ENCODE data around the gene TMEM229A. TPM values are rescaled to one million over a fixed set of nuclear protein-coding genes. Genes with fewer than 3 reads are reported as not detected.
"Not testable (repeated sequence)": the region's sequence is repeated elsewhere in the genome, so short reads cannot be mapped to it uniquely, and the experiment has no call there.

The TMEM229A gene
- polyA plus RNA-seq, 5 donors = 0.72 to 1.6 (median 1.1) TPM

GRCh38 chr7:124033807-124034753 lies 1.2 kb upstream of the TMEM229A start:
- DNase-seq = no peak

DNA sequence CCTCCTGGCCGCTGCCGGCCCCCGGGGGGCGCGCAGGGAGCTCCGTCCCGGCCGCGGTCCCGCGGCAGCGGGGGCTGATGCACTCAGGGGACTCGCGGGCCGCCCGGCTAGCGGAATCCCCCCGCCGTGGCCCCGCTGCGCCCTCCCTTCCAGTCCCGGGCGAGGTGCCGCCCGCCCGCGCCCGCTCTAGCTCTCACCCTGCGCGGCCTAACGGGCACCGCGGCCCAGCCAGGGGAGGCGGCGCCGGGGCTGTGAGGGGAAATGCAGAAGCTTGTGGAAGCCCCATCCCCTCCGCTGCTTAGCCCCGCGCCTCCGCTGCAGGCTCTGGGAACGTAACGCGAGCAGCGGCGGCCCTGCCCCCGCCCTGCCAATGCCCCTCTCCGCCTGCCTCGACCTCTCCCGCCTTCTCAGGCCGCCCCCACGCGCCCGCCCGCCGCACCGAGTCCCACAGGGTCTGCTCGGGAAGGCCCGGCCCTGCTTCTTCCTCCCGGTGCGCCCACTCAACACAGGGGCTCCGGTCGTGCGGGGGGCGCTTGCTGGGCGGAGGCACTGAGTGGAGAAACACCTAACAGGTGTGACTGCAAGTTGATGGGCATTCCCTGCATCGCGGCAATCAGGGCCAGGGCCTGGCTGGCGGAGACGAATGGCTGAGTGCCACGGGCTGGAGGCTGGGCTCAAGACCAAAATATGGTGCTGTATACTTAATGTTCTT lies 384 bp upstream of the TMEM229A start:
- peak; percentile 56 to 60 for DNase-seq

DNA sequence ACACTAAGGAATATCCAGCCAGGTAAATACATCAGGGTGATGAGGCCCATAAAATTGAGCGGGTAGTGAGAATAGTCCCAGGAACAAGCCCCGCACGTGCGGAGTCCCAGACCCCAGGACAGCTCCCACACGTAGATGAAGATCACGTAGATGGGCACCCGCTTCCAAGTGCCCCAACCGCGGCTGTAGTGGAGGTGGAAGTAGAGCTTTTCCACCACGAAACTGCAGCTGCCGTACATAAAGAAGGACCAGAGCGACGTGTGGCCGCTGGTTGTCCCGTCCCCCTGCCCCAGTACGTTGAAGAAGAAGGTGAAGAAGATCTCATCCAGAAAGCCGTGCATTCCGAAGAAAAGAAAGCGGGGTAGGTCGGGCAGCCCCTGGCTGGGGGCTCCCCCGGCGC lies 948 bp downstream of the TMEM229A start:
- peak in 1 of 2 donors; percentile 6 for DNase-seq

DNA sequence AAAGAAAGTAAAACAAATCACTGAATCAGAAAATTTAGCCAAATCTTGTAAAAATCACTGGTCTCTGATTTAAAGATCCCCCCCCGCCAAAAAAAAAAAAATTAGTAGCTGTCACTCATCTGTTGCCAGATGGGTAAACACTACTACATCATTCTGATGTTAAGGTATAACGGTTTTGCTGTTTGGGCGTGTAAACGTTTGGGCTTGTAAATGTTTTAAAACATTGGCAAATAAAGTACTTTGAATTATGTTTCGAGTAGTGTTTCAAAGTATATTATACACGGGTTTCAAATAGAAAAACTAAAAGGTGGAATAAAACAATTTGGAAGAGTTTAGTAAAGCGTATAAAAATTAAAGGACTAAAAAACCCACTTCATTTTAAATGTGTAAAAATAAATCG lies 1.5 kb downstream of the TMEM229A start:
- DNase-seq = no peak

GRCh38 chr7:124030964-124031363 lies 1.9 kb downstream of the TMEM229A start:
- DNase-seq = no peak

- peak in 1 of 2 donors; percentile 5 for DNase-seq
Measured at GRCh38 chr7:124029396-124030188, 3.3 kb downstream of the TMEM229A start.

- no peak for DNase-seq
Measured at GRCh38 chr7:124027236-124027635, 5.6 kb downstream of the TMEM229A start.

- DNase-seq = not testable (repeated sequence)
Measured at GRCh38 chr7:124024329-124024728, 8.5 kb downstream of the TMEM229A start.

DNA sequence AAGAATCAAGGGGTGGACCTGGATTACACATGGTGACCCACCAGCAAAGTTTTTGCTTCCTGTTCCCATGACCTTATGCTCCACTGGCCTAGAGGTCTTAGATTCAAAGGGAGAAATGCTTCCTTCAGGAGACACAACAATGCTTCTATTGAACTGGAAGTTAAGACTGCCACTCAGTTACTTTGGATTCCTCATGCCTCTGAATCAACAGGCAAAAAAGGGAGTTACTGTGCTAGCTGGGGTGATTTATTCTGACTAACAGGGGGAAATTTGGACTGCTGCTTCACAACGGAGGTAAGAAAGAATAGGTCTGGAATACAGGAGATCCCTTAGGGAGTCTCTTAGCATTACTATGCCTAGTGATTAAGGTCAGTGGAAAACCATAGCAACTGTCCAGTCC lies 10.3 kb downstream of the TMEM229A start:
- DNase-seq = no peak

DNA sequence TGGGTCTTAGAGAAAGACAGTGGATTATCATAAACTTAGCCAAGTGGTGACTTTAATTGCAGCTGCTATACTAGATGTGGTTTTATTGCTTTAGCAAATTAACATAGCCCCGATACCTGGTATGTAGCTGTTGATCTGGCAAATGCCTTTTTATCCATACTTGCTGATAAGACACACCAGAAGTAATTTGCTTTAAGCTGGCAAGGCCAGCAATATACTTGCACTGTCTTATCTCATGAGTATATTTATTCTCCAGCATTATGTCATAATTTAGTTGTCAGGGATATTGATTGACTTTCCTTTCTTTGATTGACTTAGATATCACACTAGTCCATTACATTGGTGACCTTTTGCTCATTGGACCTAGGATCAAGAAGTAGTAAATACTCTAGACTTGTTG lies 12.8 kb downstream of the TMEM229A start:
- DNase-seq = no peak

DNA sequence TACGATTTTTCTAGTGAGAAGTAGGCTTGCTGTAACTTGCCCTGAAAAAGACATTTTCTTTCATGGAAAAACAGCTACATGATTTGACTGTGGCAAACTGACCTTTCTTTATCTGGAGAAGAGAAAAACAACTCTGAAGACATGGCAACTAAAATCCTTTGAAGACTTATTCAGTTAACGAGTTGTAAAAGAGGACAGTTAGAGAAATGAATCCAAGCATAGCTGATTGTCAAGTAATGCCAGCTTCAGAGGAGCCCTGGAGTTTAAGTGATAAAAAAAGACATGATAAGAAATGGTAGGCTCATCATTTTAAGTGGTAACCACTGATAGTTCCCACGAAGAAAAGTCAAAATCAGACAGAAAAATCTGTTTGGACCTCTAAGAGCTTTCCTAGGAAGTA lies 19.6 kb downstream of the TMEM229A start:
- DNase-seq = no peak

DNA sequence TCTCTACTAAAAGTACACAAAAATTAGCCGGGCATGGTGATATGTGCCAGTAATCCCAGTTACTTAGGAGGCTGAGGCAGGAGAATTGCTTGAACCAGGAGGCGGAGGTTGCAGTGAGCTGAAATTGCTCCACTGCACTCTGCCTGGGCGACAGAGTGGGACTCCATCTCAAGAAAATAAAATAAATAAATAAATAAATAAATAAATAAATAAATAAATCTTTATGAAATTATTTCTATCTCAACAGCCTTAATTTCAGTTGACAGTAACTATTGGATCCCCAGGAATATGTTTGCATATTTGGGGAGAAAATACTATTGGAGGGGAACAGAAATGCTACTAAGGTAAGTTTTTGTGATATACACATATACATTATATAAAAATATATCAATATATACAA lies 20.0 kb downstream of the TMEM229A start:
- DNase-seq = no peak

GRCh38 chr7:124009321-124009720 lies 23.5 kb downstream of the TMEM229A start:
- DNase-seq = no peak

GRCh38 chr7:124008296-124008695 lies 24.6 kb downstream of the TMEM229A start:
- DNase-seq = not testable (repeated sequence)

- no peak for DNase-seq
Measured at GRCh38 chr7:123999703-124000102, 33.2 kb downstream of the TMEM229A start.

DNA sequence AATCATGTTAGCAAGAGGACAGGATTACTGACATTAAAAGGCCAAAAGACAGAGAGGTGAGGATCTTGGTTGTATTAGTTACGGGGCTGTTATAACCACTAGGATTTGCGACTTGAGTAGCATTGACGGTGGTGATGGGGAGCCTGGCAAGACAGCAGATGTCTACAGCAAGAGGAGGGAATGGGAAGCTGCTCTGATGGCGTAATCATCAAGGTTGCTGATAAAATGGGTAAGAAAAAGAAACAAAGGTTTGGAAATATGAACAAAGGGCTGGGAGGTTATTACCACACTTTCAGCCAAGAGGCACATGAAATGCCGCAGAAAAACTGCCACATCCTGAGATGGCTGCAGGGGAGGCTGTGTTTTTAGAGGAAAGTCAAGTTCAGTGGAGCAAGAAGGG lies 33.9 kb downstream of the TMEM229A start:
- no peak for DNase-seq

DNA sequence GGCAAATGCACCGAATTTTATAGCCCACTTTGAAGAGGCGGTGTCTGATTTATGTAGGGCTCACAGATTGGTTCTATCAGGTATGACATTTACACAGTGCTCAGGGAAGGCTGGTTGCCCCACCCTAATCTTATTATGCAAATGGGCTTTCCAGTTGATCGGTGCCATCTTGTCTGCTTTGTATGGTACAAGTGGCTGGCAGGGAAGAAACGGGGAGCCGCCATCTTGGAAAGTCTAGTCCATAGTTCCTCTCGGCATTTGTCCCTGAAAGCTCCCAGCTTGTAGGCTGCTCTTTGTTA lies 36.6 kb downstream of the TMEM229A start:
- no peak for DNase-seq

DNA sequence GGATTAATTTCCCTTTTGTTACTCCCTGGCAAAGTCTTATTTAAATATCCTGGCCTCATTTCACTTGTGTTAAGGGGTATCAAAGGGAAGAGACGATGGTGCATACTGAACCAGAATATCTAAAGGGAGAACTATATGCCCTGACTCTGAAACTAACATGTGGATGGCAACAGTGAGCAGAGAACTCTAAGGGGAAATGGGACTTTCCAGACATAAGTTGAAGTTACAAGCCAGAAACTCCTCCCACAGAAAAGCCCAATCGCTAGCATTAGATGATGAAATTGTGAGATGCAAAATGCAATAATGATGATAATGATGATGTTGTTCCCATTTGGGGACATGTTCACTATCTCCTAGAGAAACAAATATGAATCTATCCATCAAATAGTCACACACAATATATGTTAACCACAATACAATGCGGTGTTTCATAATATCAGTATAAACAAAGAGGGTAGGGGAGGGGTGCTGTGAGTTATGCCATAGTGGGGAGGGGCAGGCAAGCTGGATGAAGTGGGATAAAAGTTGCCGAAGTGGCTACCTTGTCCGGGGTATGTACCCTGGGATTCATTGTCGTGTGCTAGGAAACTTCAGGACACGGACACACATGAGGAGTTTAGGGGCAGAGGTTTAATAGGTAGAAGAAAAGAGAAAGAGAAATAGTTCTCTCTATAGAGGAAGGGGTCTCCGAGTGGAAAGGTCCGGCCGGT lies 37.1 kb downstream of the TMEM229A start:
- DNase-seq = no peak

DNA sequence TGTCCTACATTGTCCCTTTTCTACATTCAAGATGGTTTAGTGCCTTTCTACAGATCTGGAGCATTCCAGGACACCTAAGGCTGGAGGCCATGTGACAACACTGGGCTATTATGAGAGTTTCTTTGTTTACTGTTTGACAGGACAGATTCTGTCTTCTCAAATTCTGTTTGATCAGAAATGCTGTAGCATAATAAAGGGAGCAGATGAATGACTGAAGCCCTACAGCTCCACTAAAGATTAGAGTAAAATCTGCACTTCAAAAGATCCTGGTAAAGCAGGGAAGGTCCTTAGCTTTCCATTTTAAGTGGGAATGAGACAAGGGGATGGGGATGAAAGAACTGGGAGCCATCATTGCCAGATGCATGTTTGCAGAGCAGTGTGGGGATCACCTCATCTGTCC lies 38.4 kb downstream of the TMEM229A start:
- DNase-seq = no peak

DNA sequence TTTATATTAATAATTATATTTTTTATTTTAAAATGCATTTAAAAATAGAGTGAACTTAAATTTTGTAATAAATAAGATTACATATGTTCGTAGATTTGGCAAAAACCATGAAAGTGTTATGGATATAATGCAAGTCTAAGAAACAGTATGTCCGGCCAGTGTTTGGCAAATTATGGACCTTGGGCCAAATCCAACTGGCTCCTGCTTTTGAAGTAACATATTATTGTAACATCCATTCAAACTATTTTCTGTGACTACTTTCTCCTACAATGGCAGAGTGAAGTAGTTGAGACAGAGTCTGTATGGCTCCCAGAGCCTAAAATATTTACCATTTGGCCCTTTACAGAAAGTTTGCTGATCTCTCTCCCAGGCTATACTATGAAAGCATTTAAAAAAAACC lies 38.9 kb downstream of the TMEM229A start:
- DNase-seq = peak; percentile 10 to 13

GRCh38 chr7:123992913-123993518 lies 39.9 kb downstream of the TMEM229A start:
- DNase-seq = no peak

Data from right lung (tissue), 5 donors.